ENCODE data around the gene DAZAP2.
"Not testable (repeated sequence)": the region's sequence is repeated elsewhere in the genome, so short reads cannot be mapped to it uniquely, and the experiment has no call there.

Gene DAZAP2

GRCh38 chr12:51247523-51248206 is 9.0 kb downstream of the DAZAP2 start:
- DNase-seq (ENCODE audit: low spot score), result no peak

GRCh38 chr12:51253276-51253675 is 14.7 kb downstream of the DAZAP2 start:
- DNase-seq (ENCODE audit: low spot score), result no peak

- DNase-seq (ENCODE audit: low spot score), result no peak
Observed at GRCh38 chr12:51254536-51254935, 15.9 kb downstream of the DAZAP2 start.

- DNase-seq (ENCODE audit: low spot score), result not testable (repeated sequence)
Observed at GRCh38 chr12:51259600-51259999, 21.0 kb downstream of the DAZAP2 start.

GRCh38 chr12:51262758-51263177 is 24.1 kb downstream of the DAZAP2 start:
- DNase-seq (ENCODE audit: low spot score), result no peak

- no peak for DNase-seq (ENCODE audit: low spot score)
Observed at GRCh38 chr12:51263341-51263740, 24.7 kb downstream of the DAZAP2 start.

- DNase-seq (ENCODE audit: low spot score), result no peak
Observed at GRCh38 chr12:51264297-51264696, 25.7 kb downstream of the DAZAP2 start.

GRCh38 chr12:51265024-51265423 is 26.4 kb downstream of the DAZAP2 start:
- DNase-seq (ENCODE audit: low spot score), result no peak

- peak; percentile 52 for DNase-seq (ENCODE audit: low spot score)
Observed at GRCh38 chr12:51269174-51270066, 30.8 kb downstream of the DAZAP2 start.

GRCh38 chr12:51270067-51270950 is 31.7 kb downstream of the DAZAP2 start, which contains the start of gene SMAGP:
Gene SMAGP, minus strand, starts transcription at chr12:51270415. Its CDS starts 1,137 bp downstream, at chr12:51269278.
- peak; percentile 66 for DNase-seq (ENCODE audit: low spot score)

GRCh38 chr12:51270951-51271518 is 32.4 kb downstream of the DAZAP2 start:
- DNase-seq (ENCODE audit: low spot score), result peak; percentile 84

- DNase-seq (ENCODE audit: low spot score), result not testable (repeated sequence)
Observed at GRCh38 chr12:51272810-51273209, 34.2 kb downstream of the DAZAP2 start.

GRCh38 chr12:51275088-51275487 is 36.5 kb downstream of the DAZAP2 start:
- no peak for DNase-seq (ENCODE audit: low spot score)

GRCh38 chr12:51281202-51281924 is 42.7 kb downstream of the DAZAP2 start:
- peak; percentile 43 for DNase-seq (ENCODE audit: low spot score)

- no peak for DNase-seq (ENCODE audit: low spot score)
Observed at GRCh38 chr12:51285843-51286242, 47.2 kb downstream of the DAZAP2 start.

- DNase-seq (ENCODE audit: low spot score), result not testable (repeated sequence)
Observed at GRCh38 chr12:51291603-51292513, 53.2 kb downstream of the DAZAP2 start.

All from AG08396 (cell line).